HL-60/S4 treated with retinoic acid at 250 ng/mL for 4 days and 3 days (cell line): Measurements from ENCODE around the gene ALAD.
"Not testable (repeated sequence)": the region's sequence is repeated elsewhere in the genome, so short reads cannot be mapped to it uniquely, and the experiment has no call there.

Source experiments
- in situ Hi-C: fragments of 300-500 bp; cut with MboI; formaldehyde crosslinking; loops from 2 replicates; pipeline ENCODE4 v1.7.0; 2022; ENCODE audit warnings: low sequenced_read_pairs

ALAD gene

DNA sequence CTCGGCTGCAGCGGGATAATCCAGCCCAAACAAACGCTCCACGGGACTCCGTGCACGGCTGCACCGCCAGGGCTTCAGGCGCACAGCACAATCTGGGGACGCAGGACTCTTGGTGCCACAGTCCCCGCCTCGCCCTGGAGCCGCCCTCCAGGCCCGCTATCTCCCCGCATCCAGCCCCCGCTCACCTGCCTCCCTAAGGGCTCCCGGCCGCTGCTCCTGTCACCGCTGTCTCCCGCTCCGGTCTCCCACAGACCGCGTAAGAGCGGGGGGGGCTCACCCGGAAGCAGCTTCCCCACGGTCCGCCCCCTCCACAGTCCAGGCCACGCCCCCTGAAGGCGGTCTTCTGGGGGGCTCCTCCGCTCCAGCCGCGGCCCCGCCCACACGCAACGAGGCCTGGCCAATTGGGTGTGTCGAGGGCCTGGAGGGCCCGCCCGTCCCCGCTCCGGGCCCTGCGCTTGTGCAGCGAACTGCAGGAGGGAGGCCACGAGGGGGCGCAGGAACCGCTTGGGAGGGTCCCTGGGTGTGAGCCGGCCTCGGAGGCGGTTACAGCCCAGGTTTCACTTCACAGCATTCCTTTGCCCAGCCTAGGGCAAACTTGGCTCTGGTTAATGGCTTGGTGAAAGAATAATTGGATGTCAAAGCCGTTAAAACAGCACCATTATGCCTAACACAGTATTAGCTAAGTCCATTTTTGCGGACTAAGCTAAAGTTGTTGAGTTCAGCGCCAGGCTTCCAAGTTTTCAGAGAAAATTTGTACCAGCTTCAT is at the start of gene ALAD:
Gene ALAD, minus strand, starts transcription at position 258 of the 766 bp plus-strand sequence. CDS start 7,725 bp downstream, outside the sequence.
- in situ Hi-C loops, result no loop called here

DNA sequence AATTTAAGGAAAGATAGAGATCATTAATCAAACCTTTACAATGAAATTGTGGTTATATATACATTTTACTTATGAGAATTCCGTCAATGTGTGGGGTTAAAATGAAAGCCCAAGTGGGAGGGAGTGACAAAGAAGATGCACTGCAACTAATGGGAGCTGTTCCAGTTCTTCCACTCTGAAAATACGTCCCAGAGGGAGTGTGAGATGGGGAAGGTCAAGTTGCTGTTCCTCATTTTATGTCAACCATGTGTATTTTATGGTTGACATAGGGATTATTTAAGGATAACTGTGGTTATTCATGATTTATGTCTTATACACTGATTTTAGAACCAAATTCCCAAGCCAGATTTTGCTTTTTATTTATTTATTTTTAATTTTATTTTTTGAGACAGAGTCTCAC is 48.3 kb upstream of the ALAD start:
- in situ Hi-C loops, result no loop called here

DNA sequence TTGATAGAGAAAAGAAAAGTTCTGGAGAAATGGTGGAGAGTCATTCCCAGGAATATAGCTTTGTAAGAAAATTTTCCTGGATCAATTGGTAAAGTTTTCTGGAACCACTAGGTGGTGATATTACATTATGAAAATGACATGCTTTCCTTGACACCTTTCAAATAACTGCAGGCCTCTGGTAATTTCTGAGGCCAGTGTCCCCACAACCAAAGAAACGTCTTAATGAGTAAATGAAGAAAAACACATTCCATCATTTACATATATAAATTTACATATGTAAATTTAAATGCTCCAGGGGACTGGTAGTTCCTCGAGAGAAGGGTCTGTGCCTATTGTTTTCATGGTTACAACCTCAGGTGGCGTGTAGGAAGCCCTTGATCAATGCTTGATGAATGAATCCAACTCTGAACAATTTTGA is 45.2 kb upstream of the ALAD start:
- in situ Hi-C loops, result no loop called here

DNA sequence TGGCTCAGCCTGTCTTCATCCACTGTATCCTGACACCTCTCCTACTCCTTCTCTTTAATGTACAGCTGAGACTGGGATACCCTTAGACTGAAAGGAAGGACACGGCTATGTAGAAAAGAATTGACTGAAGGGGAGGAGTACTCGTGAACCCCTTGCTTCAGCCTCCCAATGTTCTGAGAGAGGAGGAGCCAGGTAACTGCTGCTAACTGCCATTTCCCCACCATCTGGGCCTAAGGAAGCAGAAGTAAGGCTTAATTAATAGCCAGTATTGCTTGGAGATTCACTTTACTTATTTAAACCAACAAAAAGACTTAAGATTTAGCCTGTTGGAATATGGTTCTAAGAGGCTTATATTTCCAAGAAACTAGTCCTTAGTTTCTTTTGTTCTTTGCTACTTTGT is 43.7 kb upstream of the ALAD start:
- in situ Hi-C loops, result no loop called here

DNA sequence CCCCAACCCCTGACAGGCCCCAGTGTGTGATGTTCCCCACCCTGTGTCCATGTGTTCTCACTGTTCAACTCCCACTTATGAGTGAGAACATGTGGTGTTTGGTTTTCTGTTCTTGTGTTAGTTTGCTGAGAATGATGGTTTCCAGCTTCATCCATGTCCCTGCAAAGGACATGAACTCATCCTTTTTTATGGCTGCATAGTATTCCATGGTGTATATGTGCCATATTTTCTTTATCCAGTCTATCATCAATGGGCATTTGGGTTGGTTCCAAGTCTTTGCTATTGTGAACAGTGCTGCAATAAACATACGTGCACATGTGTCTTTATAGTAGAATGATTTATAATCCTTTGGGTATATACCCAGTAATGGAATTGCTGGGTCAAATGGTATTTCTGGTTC is 36.6 kb upstream of the ALAD start:
- in situ Hi-C loops, result not testable (repeated sequence)

DNA sequence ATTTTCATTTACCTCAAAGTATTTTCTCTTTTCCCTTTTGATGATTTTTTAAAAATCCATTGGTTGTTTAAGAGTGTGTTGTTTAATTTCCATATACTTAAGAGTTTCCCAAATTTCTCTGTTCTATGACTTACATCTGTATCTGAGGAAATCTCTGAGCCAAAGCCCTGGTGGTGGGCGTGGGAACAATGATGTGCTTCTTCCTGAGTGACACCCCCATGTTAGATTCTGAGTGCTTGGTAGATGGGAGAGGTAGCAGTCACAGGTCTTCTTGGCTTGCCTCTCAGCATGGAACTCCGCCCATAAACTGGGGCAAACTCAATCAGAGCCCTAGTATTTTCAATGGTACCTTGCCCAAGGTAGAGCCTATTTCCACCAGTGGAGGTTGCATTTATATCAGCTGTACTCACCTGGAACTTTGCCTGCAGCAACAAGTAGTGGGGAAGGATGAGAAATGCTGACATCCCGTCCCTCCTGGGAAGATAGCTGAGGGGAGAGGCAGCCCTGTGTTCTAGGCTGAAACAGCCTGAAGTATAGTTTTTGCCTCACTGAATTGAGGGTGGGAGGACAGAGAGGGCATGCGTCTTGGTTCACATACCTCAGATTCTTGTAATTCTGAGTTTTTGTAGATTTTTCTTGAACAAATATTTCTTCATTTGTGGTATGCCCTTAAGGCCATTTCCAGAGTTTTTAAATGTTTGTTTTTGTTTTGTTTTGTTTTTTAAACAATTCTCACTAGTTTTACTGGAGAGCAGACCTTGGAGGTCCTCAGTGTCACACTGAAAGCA is 35.8 kb upstream of the ALAD start:
- in situ Hi-C loops, result no loop called here

DNA sequence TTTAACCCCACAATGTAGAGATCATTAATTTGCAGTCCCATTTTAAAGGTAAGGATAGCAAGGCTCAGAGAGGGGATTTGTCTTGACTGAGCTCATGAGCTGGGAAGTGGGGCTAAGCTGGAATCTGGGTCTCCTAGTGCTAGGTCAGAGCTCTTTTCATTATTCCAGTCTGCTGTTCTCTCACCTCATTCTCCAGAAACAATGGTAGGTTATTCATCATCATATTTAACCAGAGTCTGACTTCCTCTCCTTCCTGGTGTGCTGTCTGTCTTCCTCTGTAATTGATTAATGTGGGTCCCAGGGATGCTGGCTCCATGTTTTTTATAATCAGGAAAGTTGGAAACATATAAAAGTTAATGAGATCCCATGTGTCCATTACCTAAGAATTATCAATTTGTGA is 30.1 kb upstream of the ALAD start:
- in situ Hi-C loops, result no loop called here

DNA sequence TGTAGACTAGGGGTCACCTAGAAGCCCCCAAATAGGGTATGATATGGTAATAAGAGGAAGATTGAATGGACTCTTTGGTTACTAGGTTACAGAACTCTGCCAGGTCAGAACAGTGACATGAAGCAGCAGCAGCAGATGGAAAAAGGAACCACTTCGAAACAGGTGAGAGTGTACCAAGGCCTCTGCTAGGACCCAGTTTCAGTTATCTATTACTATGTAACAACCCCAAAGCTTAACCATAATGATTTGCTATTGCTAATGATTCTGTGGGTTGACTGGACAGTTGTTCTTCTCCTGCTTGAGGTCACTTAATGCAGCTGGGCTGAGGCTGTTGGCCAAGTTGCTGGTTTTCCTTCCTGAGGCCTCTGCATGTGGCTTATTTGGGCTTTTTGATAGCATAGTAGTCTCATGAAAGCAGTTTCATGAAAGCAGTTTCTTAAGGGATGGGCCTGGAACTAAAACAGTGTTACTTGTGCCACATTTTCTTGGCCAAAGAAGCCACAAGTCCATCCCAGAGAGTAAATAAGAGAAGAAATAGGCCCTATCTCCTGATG is 27.1 kb upstream of the ALAD start:
- in situ Hi-C loops, result no loop called here

DNA sequence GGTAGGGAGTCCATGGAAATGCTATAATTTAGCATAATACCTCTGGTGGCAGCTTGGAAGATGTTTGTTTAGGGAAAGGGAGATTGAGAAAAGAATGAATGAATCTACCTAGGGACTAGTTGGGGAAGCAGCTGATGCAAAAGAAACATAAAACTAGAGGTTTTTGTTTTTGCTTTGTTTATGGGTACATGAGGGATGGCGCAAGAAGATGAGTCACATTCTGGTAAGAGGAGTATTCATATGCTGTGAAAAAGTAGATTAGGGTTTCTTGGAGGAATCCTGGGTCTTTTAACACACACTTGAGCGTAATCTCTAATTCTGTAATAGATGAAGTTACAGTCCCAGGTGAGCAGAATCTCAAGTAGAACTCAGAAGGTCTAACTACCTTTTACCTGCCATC is 26.5 kb upstream of the ALAD start:
- in situ Hi-C loops, result no loop called here

DNA sequence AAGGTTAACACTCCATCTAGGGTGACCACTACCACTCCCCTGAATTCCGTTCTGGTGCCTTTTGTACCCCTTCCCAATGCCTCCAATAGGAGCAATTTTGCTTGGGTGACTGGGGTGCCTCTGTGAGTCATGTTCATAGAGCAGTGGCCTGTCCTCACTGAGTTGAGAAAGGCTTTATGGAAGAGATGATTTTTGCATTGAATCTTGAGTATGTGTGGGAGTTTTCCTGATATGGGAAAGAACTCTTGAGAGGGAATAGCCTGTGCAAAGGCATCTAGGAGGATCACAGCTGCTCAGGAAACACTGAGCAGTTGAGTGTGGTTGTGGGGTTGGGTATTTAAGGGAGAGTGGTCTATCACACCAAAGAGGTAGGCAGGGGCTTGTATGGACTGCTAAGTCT is 25.6 kb upstream of the ALAD start:
- in situ Hi-C loops, result no loop called here

DNA sequence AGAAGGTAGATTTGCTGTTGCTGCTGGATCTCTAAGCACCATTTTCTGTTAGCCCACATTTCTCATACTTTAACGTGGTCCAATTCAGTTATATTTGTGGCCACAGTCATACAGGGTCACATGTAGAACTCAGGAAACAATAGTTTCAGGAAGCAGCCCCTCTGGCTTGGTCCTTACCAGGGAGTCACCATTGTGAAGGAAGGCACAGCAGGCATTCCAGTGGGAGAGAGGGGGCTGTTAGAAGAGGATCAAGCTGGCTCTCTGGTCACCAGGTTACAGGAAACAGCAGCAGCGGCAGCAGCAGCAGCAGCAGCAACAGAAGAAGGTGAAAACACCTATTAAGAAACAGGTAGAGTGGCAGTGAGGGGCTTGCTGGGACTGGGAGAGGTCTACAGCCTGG is 24.0 kb upstream of the ALAD start:
- in situ Hi-C loops, result no loop called here

DNA sequence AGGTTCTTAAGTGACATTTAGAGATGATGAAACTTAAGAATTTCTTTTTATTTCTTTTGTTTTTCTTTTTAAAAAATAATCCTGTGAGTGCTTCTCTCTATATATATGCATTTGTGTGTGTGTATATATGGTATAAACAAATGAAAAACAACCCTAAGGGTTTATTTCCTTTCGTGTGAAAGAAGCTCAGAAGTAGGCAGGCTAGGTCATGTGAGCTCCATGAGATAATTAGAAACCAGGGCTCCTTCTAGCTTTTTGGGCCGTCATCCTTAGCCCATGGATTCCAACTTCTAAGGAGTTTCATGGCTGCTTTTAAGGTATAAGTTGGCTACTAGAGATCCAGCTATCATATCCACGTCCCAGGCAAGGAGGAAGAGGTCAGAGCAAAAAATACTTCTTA is 20.6 kb upstream of the ALAD start:
- in situ Hi-C loops, result no loop called here

DNA sequence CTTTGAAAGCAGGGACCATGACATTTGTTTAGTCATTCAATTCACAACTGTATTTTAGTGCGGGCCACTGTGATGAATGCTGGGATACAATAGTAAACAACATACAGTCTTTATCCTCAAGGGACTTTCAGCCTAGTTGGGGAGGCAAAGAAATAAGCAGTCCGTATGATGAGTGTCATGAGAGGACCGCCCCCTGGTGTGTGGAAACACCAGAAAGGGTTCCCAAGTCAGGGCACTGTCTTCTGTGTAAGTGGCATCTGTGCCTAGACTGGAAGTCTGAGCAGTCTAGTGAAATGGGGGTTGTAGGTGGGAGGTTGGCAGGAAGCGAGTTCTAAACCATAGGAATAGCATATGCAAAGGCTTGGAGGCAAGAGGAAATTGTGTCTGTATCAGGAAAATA is 16.3 kb upstream of the ALAD start:
- in situ Hi-C loops, result no loop called here

DNA sequence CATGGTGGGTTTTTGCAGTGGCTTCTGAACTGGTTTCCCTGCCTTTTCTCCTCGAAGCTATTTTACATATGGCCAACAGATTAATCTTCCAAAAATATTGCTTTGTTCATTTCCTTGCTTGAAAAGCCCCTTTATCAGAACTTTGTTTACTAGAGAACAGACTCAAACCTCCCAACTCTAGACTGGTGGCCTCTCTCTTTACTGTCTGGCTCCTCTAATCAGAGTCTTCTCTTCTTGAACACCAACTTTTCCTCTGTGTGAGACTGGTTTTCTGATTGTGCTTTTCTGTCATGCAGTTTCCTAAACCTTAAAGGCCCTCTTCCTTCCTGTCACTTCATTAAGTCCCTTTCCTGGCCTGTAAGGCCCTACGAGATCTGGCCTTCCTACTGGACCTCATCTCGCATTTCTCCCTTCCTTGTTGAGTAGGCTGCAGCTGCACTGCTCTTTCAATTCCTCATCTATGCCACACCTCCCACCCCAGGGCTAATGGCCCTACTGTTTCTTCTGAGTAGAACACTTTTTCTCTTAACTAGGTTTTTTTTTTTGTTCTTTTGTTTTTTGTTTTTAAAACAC is 15.2 kb upstream of the ALAD start:
- in situ Hi-C loops, result no loop called here

DNA sequence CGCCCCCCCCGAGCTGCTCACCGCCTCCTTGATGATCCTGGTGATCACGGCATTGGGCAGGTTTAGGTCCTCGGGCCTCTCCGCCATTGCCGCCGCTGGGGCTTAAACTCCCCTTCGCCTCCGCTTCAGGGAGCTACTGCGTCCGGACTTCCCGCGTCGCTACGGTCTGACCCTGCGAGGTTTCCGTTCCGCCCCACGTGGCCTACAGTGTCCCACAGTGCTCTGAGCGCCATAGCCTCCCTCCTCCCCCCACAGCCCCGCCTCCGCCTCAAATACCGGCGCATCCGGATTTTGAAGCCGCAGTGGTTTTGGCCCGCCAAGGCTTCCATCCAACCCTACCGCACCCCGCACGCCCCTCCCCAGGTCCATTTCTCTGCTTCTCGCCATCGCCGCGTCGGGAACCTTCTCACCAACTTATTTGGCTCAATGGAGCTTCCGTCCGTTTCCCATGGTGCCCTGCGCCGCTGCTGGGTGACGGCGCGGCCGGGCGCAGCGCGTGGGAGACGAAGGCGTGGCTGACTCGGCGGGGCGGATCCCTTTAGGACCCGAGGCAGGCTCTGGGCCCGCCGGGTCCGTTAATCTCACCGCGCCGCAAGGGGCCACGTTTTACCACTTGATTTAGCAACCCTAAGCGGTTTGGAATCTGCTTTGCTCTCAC is 9.3 kb upstream of the ALAD start, which contains the start of the genes C9orf43 and POLE3:
Gene C9orf43, plus strand, starts transcription at position 541 of the 658 bp plus-strand sequence. CDS start 2,747 bp downstream, outside the sequence.
Gene POLE3, minus strand, starts transcription at position 469 of the 658 bp plus-strand sequence. Its CDS starts 382 bp downstream, at position 87.
- in situ Hi-C loops, result no loop called here

DNA sequence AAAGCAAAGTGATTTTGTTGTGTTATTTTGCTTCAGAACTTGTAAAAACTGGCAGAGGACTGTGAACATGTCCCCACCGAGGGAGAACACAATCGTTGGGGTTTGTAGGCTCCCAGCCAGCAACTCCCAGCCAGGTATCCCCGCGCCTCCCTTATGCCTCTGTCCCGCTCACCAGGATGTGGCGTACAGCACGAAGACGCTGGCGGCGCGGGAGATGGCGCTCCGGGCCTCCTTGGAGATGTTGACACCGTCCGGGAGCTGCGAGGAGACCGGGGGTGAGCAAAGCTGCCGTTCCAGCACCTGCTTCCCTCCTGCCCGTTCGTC is 8.8 kb upstream of the ALAD start:
- in situ Hi-C loops, result no loop called here

DNA sequence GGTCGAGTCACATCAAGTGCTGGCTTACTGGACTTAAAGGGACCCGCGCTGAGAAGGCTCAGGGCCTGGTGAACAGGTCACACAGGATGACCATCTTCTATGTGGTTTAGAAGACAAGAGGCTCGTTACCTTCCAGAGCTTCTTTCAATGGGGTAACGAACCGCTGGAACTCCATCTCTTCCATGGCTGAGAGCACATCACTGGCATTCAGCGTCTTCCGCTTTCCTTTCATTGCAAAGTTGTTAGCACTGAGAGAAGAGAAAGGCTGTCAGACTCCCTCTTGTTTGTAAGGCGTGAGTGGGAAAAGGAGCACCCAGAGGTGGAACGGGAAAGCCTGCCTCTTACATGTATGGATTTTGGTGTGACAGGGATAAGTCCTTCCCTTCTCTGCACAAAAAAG is 8.4 kb upstream of the ALAD start:
- in situ Hi-C loops, result no loop called here

DNA sequence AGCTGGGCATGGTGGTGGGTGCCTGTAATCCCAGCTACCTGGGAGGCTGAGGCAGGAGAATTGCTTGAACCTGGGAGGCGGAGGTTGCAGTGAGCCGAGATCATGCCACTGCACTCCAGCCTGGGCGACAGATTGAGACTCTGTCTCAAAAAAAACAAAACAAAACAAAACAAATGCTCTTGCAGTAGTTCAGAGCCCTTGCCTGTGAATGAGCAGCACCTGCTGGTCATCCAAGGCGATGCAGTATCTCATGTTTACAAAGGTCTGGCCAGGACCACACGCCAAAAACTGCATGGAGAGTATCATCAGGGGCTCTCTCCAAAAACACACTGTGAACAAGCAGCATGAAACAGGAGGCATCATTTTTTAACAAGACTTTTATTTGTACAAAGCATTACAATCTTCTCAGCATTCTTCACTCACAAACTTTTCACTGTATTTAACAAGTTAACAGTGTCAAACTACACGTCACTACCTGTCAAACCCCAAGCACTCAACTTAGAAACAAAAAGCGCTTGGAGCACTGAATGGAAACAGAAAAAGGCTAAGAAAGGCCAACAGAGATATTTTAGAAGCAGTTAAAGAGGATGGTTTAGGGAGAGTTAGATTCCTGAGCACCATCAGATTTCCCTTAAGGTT is 5.9 kb upstream of the ALAD start:
- in situ Hi-C loops, result not testable (repeated sequence)

DNA sequence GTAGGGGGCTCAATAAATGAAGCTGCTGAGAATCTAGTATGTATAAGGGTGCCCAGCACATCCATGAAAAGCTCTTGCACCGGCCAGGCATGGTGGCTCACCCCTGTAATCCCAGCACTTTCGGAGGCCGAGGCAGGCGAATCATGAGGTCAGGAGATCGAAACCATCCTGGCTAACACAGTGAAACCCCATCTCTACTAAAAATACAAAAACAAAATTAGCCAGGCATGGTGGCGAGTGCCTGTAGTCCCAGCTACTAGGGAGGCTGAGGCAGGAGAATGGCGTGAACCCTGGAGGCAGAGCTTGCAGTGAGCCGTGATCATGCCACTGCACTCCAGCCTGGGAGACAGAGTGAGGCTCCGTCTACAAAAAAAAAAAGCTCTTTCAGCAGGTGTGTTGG is 5.3 kb upstream of the ALAD start:
- in situ Hi-C loops, result not testable (repeated sequence)

DNA sequence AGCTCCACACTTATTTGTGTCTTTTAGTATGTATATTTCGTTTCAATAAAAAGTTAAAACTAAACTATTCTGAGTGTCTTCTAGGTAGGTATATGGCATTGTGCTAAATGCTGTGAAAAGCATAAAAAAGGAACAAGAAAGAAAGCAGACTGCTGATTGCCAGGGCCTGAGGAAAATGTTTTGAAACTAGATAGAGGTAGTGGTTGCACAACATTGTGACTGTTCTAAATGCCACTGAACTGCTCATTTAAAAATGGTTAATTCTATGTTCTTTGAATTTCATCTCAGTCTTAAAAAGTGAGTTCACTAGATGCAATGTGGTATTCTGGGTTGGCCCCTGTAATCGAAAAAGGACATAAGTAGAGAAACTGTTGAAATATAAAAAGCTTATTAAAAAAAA is 2.6 kb upstream of the ALAD start:
- in situ Hi-C loops, result no loop called here
